Suppressor macrophage treated with lipopolysaccharide for 4 hours (primary cell): Measurements from ENCODE around the gene AQP6.

Experiments
- DNase-seq: peaks from one replicate; pipeline ENCODE4 v3.0.0-alpha.2; 2020

The AQP6 gene

GRCh38 chr12:49944046-49944445, 28.7 kb upstream of the AQP6 start:
- no peak for DNase-seq

DNA sequence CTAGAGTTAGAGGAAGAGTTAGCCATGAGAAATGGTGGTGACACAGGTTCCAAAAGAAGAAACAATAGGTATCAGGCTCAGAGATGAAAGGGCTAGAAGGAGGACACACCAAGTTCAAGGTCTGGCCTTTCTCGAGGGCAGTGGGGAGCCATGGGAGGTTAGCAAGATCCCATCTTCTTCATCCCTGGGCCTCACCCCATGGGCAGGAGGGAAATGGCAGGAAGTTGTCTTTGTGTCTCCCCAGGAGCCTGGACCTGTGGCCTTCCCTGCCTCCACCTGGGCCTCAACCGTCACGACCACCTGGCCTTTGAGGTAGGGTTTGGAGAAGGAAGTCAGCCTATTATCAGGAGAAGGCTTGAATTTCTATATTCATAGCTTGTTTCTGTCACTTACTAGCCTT, 28.0 kb upstream of the AQP6 start:
- no peak for DNase-seq

- peak; percentile 86 for DNase-seq
Measured at GRCh38 chr12:49945394-49946080, 27.2 kb upstream of the AQP6 start.

- no peak for DNase-seq
Measured at GRCh38 chr12:49946086-49946485, 26.7 kb upstream of the AQP6 start.

GRCh38 chr12:49946497-49946896, 26.2 kb upstream of the AQP6 start:
- DNase-seq, result no peak

GRCh38 chr12:49947593-49948226, 25.0 kb upstream of the AQP6 start:
- DNase-seq, result no peak

DNA sequence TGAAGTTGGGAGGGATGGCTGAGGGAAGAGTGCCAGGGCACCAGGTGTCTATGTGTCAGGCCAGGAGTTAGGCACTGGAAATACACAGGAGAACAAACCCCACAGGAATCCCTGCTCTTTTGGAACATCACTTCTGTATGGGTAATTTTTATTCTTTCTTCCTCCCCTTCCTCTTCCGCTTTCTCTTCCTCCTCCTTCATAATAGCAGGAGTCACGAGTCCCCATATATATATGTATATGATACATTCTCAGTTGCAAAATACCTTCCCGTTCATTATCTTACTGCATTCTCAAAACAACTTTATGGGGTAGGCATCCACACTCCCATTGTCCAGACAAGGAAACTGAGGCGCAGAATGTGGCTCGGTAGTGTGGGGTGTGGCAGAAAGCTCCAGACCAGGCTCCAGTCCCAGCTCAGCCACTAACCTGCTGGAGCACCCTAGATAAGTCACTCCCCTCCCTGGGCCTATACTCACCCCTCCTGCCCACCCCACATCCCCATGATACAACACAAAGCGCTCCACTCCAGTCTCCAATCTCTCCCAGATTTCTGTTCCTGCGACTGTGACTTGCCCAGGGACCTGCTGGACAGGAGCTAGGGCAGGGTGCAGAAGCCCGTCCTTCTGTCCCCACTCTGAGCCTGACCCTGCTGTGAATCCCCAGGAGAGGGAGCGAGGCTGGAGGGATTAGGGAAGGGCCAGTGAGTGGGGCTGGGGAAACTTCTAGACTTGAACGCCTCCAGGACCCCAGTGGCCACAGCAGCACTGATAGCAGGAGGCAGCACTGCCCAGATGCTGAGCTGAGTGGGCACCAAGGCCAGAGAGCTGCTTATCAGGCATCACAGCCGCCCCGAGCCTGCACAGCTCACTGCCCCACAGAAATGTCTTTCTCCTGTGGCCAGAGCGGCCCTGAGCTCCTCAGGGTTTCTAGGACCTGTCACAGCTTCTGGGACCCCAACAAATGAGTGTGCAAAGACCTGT, 23.6 kb upstream of the AQP6 start:
- peak; percentile 79 for DNase-seq

- no peak for DNase-seq
Measured at GRCh38 chr12:49949866-49950265, 22.9 kb upstream of the AQP6 start.

- DNase-seq, result no peak
Measured at GRCh38 chr12:49950273-49951251, 22.2 kb upstream of the AQP6 start, which contains the start of gene AQP2. TSS of gene AQP2 (plus strand) at chr12:49950737. CDS start at chr12:49950831, 94 bp downstream.

DNA sequence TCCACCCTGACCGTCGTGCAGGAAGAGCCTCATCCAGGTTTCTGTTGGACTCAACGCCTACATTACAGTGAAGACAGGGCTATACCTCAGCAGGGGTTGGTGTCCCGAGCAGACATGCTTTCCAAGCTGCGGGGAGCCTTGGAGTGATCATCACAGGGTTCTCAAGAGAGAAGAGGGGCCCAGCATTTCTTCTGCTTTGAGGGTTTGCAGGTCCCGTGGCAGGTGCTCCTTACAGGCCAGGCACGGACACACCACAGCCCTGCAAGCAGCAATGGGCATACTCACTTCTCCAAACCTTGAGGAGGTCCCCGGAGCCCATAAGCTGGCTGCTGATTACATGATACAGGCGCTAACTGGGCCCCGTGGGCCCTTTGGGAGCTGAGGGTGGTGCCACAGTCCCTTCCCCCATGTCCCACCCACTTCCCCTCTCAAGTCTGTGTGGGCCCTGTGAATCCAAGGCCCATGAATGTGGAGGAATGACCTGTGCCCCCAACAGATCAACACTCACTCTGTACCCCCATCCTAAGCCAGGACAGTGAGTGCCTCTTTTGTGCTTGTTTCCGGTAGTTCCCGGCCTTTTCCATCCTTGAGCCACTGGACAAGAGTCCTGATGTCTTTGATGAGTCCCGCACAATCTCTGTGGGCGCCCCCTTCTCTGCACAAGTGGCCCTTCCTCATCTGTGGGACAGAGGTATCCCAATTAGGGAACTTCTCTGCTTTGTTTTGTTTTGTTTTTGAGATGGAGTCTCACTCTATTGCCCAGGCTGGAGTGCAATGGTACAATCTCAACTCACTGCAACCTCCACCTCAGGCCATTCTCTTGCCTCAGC, 21.1 kb upstream of the AQP6 start:
- DNase-seq, result no peak

DNA sequence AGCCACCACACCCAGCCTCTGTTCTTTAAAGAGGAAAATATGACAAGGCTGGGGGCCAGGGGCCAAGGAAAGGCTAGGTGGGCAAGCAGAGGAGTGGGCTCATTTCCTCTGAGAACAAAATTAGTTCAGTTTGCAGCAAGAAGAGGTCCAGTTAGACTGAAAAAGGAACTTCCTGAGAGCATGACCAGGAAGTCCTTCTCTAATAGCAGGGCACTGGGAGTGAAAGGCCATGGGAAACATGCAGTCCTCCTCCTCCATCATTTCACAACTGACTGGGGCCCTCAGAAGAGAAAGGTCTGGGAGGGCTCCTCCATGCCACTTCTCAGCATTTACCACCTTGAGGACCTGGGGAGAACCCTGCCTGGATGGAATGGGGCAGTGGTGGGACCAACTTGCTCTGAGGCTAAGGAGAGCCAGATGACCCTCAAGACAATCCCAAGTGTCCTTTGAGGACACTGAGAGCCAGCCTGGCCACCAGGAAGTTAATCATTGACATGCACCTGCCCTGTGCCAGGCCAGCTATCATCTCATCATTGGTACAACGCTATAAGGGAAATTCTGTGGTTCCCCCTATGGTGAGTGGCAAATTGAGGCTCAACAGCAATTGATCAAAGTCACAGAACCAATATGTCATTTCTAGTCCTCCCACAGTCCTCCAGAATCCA, 20.2 kb upstream of the AQP6 start:
- peak; percentile 58 for DNase-seq

- no peak for DNase-seq
Measured at GRCh38 chr12:49953151-49953550, 19.6 kb upstream of the AQP6 start.

GRCh38 chr12:49953961-49954846, 18.5 kb upstream of the AQP6 start:
- no peak for DNase-seq

- no peak for DNase-seq
Measured at GRCh38 chr12:49954863-49955830, 17.6 kb upstream of the AQP6 start.

- DNase-seq, result no peak
Measured at GRCh38 chr12:49955899-49956662, 16.7 kb upstream of the AQP6 start.

GRCh38 chr12:49956663-49957569, 15.8 kb upstream of the AQP6 start:
- no peak for DNase-seq
